ENCODE data around the gene PHF1. TPM values are rescaled to one million over a fixed set of nuclear protein-coding genes. Genes with fewer than 3 reads are reported as not detected.

The PHF1 gene
- total and polyA plus RNA-seq, 2 of the 13 experiments (the other 11 are each of a cell fraction or from before 2014, with no cell fraction given): 25.4 to 61.9 TPM

- TF ChIP-seq, protein P1, sequence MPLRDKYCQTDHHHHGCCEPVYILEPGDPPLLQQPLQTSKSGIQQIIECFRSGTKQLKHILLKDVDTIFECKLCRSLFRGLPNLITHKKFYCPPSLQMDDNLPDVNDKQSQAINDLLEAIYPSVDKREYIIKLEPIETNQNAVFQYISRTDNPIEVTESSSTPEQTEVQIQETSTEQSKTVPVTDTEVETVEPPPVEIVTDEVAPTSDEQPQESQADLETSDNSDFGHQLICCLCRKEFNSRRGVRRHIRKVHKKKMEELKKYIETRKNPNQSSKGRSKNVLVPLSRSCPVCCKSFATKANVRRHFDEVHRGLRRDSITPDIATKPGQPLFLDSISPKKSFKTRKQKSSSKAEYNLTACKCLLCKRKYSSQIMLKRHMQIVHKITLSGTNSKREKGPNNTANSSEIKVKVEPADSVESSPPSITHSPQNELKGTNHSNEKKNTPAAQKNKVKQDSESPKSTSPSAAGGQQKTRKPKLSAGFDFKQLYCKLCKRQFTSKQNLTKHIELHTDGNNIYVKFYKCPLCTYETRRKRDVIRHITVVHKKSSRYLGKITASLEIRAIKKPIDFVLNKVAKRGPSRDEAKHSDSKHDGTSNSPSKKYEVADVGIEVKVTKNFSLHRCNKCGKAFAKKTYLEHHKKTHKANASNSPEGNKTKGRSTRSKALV (CRISPR knock-in tag; IDR thresholded peaks at IDR 0.05): no peak
- TF ChIP-seq, protein P2, sequence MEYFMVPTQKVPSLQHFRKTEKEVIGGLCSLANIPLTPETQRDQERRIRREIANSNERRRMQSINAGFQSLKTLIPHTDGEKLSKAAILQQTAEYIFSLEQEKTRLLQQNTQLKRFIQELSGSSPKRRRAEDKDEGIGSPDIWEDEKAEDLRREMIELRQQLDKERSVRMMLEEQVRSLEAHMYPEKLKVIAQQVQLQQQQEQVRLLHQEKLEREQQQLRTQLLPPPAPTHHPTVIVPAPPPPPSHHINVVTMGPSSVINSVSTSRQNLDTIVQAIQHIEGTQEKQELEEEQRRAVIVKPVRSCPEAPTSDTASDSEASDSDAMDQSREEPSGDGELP (IDR thresholded peaks at IDR 0.05; ENCODE audit: borderline replicate concordance, low read depth): peak; percentile 7; the same call in 1 of the 2 replicates
- TF ChIP-seq ONECUT2 (CRISPR knock-in tag; IDR thresholded peaks at IDR 0.05): no peak
- TF ChIP-seq ZBTB25 (CRISPR knock-in tag; IDR thresholded peaks at IDR 0.05): peak; percentile 98
- TF ChIP-seq, protein P3, sequence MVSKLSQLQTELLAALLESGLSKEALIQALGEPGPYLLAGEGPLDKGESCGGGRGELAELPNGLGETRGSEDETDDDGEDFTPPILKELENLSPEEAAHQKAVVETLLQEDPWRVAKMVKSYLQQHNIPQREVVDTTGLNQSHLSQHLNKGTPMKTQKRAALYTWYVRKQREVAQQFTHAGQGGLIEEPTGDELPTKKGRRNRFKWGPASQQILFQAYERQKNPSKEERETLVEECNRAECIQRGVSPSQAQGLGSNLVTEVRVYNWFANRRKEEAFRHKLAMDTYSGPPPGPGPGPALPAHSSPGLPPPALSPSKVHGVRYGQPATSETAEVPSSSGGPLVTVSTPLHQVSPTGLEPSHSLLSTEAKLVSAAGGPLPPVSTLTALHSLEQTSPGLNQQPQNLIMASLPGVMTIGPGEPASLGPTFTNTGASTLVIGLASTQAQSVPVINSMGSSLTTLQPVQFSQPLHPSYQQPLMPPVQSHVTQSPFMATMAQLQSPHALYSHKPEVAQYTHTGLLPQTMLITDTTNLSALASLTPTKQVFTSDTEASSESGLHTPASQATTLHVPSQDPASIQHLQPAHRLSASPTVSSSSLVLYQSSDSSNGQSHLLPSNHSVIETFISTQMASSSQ (IDR thresholded peaks at IDR 0.05; ENCODE audit: low read depth): no peak
- TF ChIP-seq, protein P3 (CRISPR knock-in tag; IDR thresholded peaks at IDR 0.05; ENCODE audit: borderline replicate concordance): 0 out of 2 replicates have a peak, but pooled peaks have one; percentile 32
- no peak for TF ChIP-seq BRCA1 (CRISPR knock-in tag; IDR thresholded peaks at IDR 0.05)
- TF ChIP-seq, protein P4, sequence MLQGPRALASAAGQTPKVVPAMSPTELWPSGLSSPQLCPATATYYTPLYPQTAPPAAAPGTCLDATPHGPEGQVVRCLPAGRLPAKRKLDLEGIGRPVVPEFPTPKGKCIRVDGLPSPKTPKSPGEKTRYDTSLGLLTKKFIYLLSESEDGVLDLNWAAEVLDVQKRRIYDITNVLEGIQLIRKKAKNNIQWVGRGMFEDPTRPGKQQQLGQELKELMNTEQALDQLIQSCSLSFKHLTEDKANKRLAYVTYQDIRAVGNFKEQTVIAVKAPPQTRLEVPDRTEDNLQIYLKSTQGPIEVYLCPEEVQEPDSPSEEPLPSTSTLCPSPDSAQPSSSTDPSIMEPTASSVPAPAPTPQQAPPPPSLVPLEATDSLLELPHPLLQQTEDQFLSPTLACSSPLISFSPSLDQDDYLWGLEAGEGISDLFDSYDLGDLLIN (CRISPR knock-in tag; IDR thresholded peaks at IDR 0.05; ENCODE audit: borderline replicate concordance): no peak
- TF ChIP-seq ATF3 (CRISPR knock-in tag; IDR thresholded peaks at IDR 0.05): 0 out of 2 replicates have a peak, but pooled peaks have one; percentile 18
- no peak for TF ChIP-seq MBD4 (IDR thresholded peaks at IDR 0.05; ENCODE audit: borderline replicate concordance, low read length)
- TF ChIP-seq ZNF230 (CRISPR knock-in tag; IDR thresholded peaks at IDR 0.05): no peak
- TF ChIP-seq ZFP62 (CRISPR knock-in tag; IDR thresholded peaks at IDR 0.05): no peak
- TF ChIP-seq IRF2 (CRISPR knock-in tag; IDR thresholded peaks at IDR 0.05): no peak; the same call in 1 of the 2 replicates
- TF ChIP-seq PAF1 (CRISPR knock-in tag; IDR thresholded peaks at IDR 0.05): no peak
- TF ChIP-seq ZFX (CRISPR knock-in tag; IDR thresholded peaks at IDR 0.05; ENCODE audit: low read depth): peak; percentile 69
- no peak for TF ChIP-seq ZSCAN31 (CRISPR knock-in tag; IDR thresholded peaks at IDR 0.05; ENCODE audit: low read depth)
Observed at GRCh38 chr6:33425668-33426577, 15.1 kb downstream of the PHF1 start (continued).
